GM10248 (cell line): Measurements from ENCODE around the gene PARVA.
"Not testable (repeated sequence)": the region's sequence is repeated elsewhere in the genome, so short reads cannot be mapped to it uniquely, and the experiment has no call there.

Source experiments
- CTCF ChIA-PET: fragments of 300-600 bp; sonication (Branson Sonifier 250); formaldehyde crosslinking; extraction: SDS; loops from one replicate; lab custom pipeline; 2021; ENCODE audit warnings: antibody characterized with exemption; lab: Yijun Ruan, JAX
- POLR2A ChIA-PET: fragments of 350-650 bp; sonication (Branson Sonifier 250); formaldehyde crosslinking; extraction: SDS; loops from one replicate; lab custom pipeline; 2020; ENCODE audit warnings: antibody characterized with exemption; lab: Yijun Ruan, JAX
- DNase-seq: peaks from one replicate; pipeline ENCODE4 v3.0.0; 2012; ENCODE audit errors: extremely low spot score
- TF ChIP-seq, protein P1 (sequence below): IDR thresholded peaks from 2 replicates; pipeline ENCODE4 v1.5.1; 2012; ENCODE audit warnings: mild to moderate bottlenecking, low read depth; ENCODE audit errors: extremely low read depth, missing control alignments, control extremely low read depth

PARVA gene

DNA sequence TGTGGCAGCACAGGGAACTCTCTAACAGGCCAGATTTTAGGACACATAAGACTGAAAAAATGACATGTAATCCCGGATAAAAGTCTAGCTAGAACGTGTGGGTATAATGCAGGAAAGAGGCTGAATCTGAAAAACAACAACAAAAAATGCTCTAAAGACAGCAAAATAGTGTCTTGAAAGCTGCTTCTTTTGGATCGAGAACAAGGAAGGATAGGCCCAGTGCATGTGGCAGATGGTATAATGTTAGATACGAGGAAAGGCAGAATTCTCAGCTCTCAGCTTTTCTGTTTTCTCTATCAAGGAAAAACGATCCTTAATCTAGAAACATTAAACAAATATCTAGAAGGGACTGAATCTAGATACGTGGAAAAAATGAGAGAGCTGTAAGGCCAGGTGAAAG, 33.8 kb upstream of the PARVA start:
- ChIA-PET CTCF (interaction anchor here (1.1 to 2.5 kb wide), 2 partner anchors 13 to 545 kb away, joined by 3 to 13 read pairs; no protein-coding TSS in a partner anchor), POLR2A (no interaction called here)
- TF ChIP-seq, protein P1, sequence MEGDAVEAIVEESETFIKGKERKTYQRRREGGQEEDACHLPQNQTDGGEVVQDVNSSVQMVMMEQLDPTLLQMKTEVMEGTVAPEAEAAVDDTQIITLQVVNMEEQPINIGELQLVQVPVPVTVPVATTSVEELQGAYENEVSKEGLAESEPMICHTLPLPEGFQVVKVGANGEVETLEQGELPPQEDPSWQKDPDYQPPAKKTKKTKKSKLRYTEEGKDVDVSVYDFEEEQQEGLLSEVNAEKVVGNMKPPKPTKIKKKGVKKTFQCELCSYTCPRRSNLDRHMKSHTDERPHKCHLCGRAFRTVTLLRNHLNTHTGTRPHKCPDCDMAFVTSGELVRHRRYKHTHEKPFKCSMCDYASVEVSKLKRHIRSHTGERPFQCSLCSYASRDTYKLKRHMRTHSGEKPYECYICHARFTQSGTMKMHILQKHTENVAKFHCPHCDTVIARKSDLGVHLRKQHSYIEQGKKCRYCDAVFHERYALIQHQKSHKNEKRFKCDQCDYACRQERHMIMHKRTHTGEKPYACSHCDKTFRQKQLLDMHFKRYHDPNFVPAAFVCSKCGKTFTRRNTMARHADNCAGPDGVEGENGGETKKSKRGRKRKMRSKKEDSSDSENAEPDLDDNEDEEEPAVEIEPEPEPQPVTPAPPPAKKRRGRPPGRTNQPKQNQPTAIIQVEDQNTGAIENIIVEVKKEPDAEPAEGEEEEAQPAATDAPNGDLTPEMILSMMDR: no peak
- no peak for DNase-seq

DNA sequence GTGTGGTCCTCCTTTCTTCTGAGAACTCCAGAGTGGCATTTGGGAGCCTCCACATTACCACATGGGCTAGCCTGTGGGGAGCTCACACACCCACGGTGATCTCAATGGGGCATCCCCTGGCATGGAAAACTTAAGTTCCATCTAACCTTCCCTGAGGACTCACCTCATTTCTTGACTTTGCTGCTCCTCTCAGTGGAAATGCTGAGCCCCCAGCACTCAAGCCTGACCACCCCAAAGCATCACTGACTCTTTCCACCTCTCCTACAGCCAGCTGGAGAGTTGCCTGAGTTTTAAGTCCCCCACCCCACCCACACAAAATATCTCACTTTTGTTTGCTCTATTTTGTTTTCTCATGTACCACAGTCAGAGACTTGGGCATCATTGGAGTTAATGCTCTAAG, 23.8 kb upstream of the PARVA start:
- no peak for DNase-seq
- TF ChIP-seq, protein P1: no peak
- ChIA-PET CTCF (no interaction called here), POLR2A (no interaction called here)

GRCh38 chr11:12354750-12355545, 22.4 kb upstream of the PARVA start:
- ChIA-PET CTCF (no interaction called here), POLR2A (no interaction called here)
- TF ChIP-seq, protein P1: no peak
- DNase-seq: no peak

GRCh38 chr11:12356944-12357655, 20.3 kb upstream of the PARVA start:
- ChIA-PET POLR2A (no interaction called here), CTCF (interaction anchor here (1.4 kb wide), 1 partner anchor 26 kb away, joined by 3 read pairs; no protein-coding TSS in a partner anchor)
- TF ChIP-seq, protein P1: no peak
- no peak for DNase-seq

DNA sequence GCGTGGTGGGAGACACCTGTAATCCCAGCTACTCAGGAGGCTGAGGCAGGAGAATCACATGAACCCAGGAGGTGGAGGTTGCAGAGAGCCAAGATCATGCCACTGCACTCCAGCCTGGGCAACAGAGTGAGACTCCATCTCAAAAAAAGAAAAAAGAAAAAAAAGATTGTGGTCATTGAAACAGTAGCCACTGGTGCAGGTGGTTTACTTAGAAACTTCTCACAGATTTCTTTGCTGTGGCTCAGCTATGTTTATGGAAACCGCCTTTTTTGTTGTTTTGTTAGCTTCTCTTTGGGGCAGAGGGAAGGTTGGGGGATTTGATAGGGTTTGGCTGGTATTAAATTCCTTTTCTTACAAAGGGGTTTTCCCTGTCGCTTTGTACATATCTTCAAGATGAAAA, 19.7 kb upstream of the PARVA start:
- CTCF ChIA-PET: interaction anchor here (1.4 kb wide), 1 partner anchor 26 kb away, joined by 3 read pairs; no protein-coding TSS in a partner anchor
- DNase-seq, POLR2A ChIA-PET: not testable (repeated sequence)

- ChIA-PET CTCF (no interaction called here), POLR2A (no interaction called here)
- DNase-seq: no peak
- TF ChIP-seq, protein P1: no peak
Observed at GRCh38 chr11:12358302-12359188, 18.8 kb upstream of the PARVA start.
